Mesendoderm (in vitro differentiated cells): ENCODE results near the gene IMMP2L.

Experiments used
- DNase-seq: peaks from one replicate; pipeline ENCODE4 v3.0.0; 2013
- H2AK5ac ChIP-seq: 2 replicates; pipeline ENCODE4 v1.6.1; 2013; ENCODE audit warnings: low read length, inconsistent platforms
- H2BK120ac ChIP-seq: 2 replicates; pipeline ENCODE4 v1.6.1; 2013; ENCODE audit warnings: low read depth, mild to moderate bottlenecking, low read length, moderate library complexity, mixed read lengths
- H2BK15ac ChIP-seq: replicated peaks from 2 replicates; pipeline ENCODE4 v1.6.1; 2013; ENCODE audit warnings: low read depth, mild to moderate bottlenecking, moderate library complexity
- H2BK5ac ChIP-seq: 2 replicates; pipeline ENCODE4 v1.6.1; 2013; ENCODE audit warnings: low read length, inconsistent platforms
- H3K18ac ChIP-seq: 2 replicates; pipeline ENCODE4 v1.6.1; 2013; ENCODE audit warnings: mild to moderate bottlenecking, low read length, mixed read lengths
- H3K23ac ChIP-seq: one replicate; pipeline ENCODE4 v1.6.1; 2013; ENCODE audit warnings: low read length
- H3K27ac ChIP-seq: 2 replicates; pipeline ENCODE4 v1.5.1; 2013; ENCODE audit warnings: low read depth, mild to moderate bottlenecking, inconsistent platforms, low read length, moderate library complexity
- H3K27me3 ChIP-seq: 2 replicates; pipeline ENCODE4 v1.6.1; 2013; ENCODE audit warnings: low read length, control low read depth, mild to moderate bottlenecking, inconsistent platforms; ENCODE audit not compliant: insufficient read depth, poor library complexity
- H3K36me3 ChIP-seq: 2 replicates; pipeline ENCODE4 v1.6.1; 2013; ENCODE audit warnings: low read length, inconsistent platforms; ENCODE audit not compliant: control insufficient read depth, insufficient read depth
- H3K4ac ChIP-seq: one replicate; pipeline ENCODE4 v1.6.1; 2013; ENCODE audit warnings: low read depth, mild to moderate bottlenecking, low read length, moderate library complexity
- H3K4me1 ChIP-seq: 2 replicates; pipeline ENCODE4 v1.6.1; 2013; ENCODE audit warnings: low read depth, low read length, inconsistent platforms; ENCODE audit not compliant: control insufficient read depth
- H3K4me2 ChIP-seq: 2 replicates; pipeline ENCODE4 v1.6.1; 2013; ENCODE audit warnings: low read length
- H3K4me3 ChIP-seq: 2 replicates; pipeline ENCODE4 v1.5.1; 2013; ENCODE audit warnings: mild to moderate bottlenecking, low read length
- H3K56ac ChIP-seq: one replicate; pipeline ENCODE4 v1.6.1; 2013; ENCODE audit warnings: low read length
- H3K79me1 ChIP-seq: 2 replicates; pipeline ENCODE4 v1.6.1; 2013; ENCODE audit warnings: low read length, inconsistent platforms
- H3K79me2 ChIP-seq: 2 replicates; pipeline ENCODE4 v1.6.1; 2013; ENCODE audit warnings: mild to moderate bottlenecking, low read length; ENCODE audit not compliant: control insufficient read depth, insufficient read depth
- H3K9ac ChIP-seq: 2 replicates; pipeline ENCODE4 v1.6.1; 2013; ENCODE audit warnings: low read length, inconsistent platforms
- H4K5ac ChIP-seq: one replicate; pipeline ENCODE4 v1.6.1; 2013; ENCODE audit warnings: low read length
- H4K8ac ChIP-seq: one replicate; pipeline ENCODE4 v1.6.1; 2013; ENCODE audit warnings: low read depth, mild to moderate bottlenecking, control low read depth, low read length, moderate library complexity
- WGBS: extraction: QIAGEN DNeasy Blood & Tissue Kit; methylation state at CpG from one replicate; pipeline ENCODE4 v1.1.7; 2013; ENCODE audit warnings: low lambda C conversion rate, missing lambda C conversion rate; ENCODE audit not compliant: insufficient coverage; ENCODE audit errors: extremely low coverage; 5-methylcytosine and 5-hydroxymethylcytosine counted together

Gene IMMP2L

DNA sequence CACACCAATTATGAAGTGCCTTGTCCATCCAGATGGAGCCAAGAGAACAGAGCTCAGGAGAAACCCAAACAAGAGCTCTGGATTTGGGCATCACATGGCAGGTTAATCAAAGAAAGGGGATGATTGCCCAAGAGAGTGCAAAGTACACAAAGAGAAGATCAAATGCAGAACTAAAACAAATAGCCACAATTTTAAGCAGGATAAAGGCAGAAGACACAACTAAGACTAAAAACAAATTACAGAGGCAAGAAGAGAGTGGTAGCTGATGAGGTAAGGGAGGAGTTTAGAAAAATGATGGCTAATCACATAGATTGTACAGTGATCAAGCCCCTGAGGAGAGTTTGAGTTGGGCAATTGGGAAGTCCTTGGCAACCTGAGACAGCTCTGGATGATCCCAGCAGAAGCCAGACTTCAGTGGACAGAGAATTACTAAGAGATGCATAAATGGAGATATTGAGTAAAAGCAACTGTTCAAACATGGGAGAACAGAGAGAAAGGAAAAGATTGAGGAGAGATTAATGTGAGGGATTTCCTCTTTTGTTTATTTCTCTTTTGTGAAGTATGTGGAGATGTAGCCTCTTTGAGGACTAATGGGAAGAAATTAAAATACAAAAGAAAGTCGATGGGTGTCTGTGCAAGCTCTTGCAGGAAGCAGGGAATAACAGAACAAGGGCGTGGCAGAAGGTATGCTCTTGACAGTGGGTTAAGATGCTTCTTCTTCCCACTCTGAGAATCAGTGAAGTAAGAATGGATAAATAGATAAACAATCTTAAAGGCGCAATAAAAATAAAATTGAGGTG lies 369.5 kb downstream of the IMMP2L start:
- Histone ChIP-seq H3K4me1 (no peaks in the 10 kb centered on the region), H3K36me3 (no peaks in the 10 kb centered on the region), H2BK5ac (no peak overlapping the region), H3K9ac (no peak overlapping the region), H3K56ac (no peak overlapping the region), H3K79me2 (no peaks in the 10 kb centered on the region), H3K27ac (no peak overlapping the region), H2BK120ac (no peak overlapping the region), H3K4ac (no peak overlapping the region), H3K4me3 (no peak overlapping the region), H4K8ac (no peak overlapping the region), H2AK5ac (no peak overlapping the region), H2BK15ac (no peak overlapping the region), H3K23ac (no peak overlapping the region), H3K18ac (no peak overlapping the region), H3K4me2 (no peak overlapping the region), H4K5ac (no peak overlapping the region), H3K79me1 (no peaks in the 10 kb centered on the region), H3K27me3 (no peaks in the 10 kb centered on the region)
- no CpG with 5 or more reads among the region's 3 CpGs for WGBS
- DNase-seq, result peak; percentile 31

DNA sequence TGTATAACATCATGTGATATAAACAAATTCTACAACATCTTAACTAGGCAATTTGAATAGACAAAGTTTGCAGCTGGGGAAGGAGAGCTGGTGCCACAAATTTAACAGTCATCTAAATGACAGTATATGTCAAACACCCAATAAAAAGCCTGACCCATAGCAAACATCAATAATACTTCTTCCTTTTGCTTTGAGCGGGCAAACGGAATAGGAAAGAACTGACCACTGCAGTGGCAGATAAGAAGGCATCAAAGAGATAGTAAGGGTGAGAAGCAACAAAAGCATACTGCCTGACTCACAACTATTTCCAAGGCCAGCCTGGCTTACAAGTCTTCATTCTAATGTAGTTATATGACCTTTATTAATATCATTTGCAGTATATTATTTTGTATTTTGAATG lies 371.5 kb downstream of the IMMP2L start:
- no peak overlapping the region for H3K23ac ChIP-seq
- no peaks in the 10 kb centered on the region for H3K36me3 ChIP-seq
- no peak overlapping the region for H3K18ac ChIP-seq
- H3K56ac ChIP-seq, result no peak overlapping the region
- H4K5ac ChIP-seq, result no peak overlapping the region
- no peak overlapping the region for H2BK15ac ChIP-seq
- no peak overlapping the region for H4K8ac ChIP-seq
- H3K4me2 ChIP-seq, result no peak overlapping the region
- no peak overlapping the region for H2BK5ac ChIP-seq
- WGBS, result no CpG with 5 or more reads among the region's 2 CpGs
- H3K27ac ChIP-seq, result no peak overlapping the region
- no peak overlapping the region for H3K9ac ChIP-seq
- H3K4me3 ChIP-seq, result no peak overlapping the region
- H3K79me1 ChIP-seq, result no peaks in the 10 kb centered on the region
- no peaks in the 10 kb centered on the region for H3K27me3 ChIP-seq
- H3K79me2 ChIP-seq, result no peaks in the 10 kb centered on the region
- H2BK120ac ChIP-seq, result no peak overlapping the region
- H2AK5ac ChIP-seq, result no peak overlapping the region
- H3K4ac ChIP-seq, result no peak overlapping the region
- DNase-seq, result no peak
- no peaks in the 10 kb centered on the region for H3K4me1 ChIP-seq

- Histone ChIP-seq H3K4ac (no peak overlapping the region), H2BK15ac (no peak overlapping the region), H2BK5ac (no peak overlapping the region), H3K79me1 (no peaks in the 10 kb centered on the region), H3K56ac (no peak overlapping the region), H3K36me3 (no peaks in the 10 kb centered on the region), H3K4me1 (no peaks in the 10 kb centered on the region), H2BK120ac (no peak overlapping the region), H3K23ac (no peak overlapping the region), H3K4me3 (no peak overlapping the region), H2AK5ac (no peak overlapping the region), H3K4me2 (no peak overlapping the region), H4K5ac (no peak overlapping the region), H3K27ac (no peak overlapping the region), H4K8ac (no peak overlapping the region), H3K79me2 (no peaks in the 10 kb centered on the region), H3K27me3 (no peaks in the 10 kb centered on the region), H3K9ac (no peak overlapping the region), H3K18ac (no peak overlapping the region)
- WGBS, result no CpG with 5 or more reads among the region's 3 CpGs
- no peak for DNase-seq
Observed at GRCh38 chr7:111184987-111185386, 377.3 kb downstream of the IMMP2L start.

DNA sequence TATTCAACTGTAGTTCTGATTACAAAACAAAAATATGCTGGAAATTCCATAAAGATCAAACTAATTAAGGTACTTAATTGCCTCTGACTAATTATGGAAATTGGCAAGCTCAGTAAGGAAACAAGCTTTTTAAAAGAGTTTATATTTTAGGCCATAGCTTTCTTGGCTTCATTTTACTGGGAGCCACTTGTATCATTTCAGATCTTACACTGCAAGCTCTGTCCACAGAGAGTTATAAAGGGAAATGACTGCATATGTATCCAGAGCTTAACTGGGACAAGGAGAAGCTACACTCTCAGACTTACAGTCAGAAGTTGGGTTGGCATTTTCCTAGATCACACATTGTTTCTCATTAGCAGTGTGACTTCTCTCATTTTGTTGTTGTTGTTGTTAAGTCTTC lies 379.0 kb downstream of the IMMP2L start:
- no peak overlapping the region for H2BK120ac ChIP-seq
- H3K4me3 ChIP-seq, result no peak overlapping the region
- no peak overlapping the region for H3K4ac ChIP-seq
- no peak overlapping the region for H3K9ac ChIP-seq
- H3K36me3 ChIP-seq, result no peaks in the 10 kb centered on the region
- no peak overlapping the region for H3K27ac ChIP-seq
- H4K5ac ChIP-seq, result no peak overlapping the region
- no peak overlapping the region for H3K23ac ChIP-seq
- no peak overlapping the region for H3K18ac ChIP-seq
- H3K79me2 ChIP-seq, result no peaks in the 10 kb centered on the region
- H3K56ac ChIP-seq, result no peak overlapping the region
- no peaks in the 10 kb centered on the region for H3K4me1 ChIP-seq
- H2BK5ac ChIP-seq, result no peak overlapping the region
- H2BK15ac ChIP-seq, result no peak overlapping the region
- H3K4me2 ChIP-seq, result no peak overlapping the region
- no peak for DNase-seq
- no peak overlapping the region for H4K8ac ChIP-seq
- H3K79me1 ChIP-seq, result no peaks in the 10 kb centered on the region
- H3K27me3 ChIP-seq, result no peaks in the 10 kb centered on the region
- H2AK5ac ChIP-seq, result no peak overlapping the region

DNA sequence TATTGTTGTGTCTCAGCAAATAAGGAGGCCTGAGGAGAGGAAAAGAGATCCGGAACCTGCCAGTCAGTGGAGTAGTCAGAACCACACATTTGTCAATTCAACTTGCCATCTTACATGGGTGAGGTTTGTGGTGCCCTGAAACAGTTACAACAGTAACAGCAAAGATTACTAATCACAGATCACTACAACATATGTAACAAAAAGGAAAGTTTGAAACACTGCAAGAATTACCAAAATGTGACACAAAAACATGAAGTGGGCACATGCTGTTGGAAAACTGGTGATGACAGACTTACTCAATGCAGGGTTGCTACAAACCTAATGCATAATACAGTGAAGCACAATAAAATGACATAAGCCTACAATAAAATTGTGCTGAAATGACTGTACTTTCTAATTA lies 382.0 kb downstream of the IMMP2L start:
- DNase-seq, result no peak
- Histone ChIP-seq H3K79me2 (no peaks in the 10 kb centered on the region), H3K36me3 (no peaks in the 10 kb centered on the region), H3K27me3 (no peaks in the 10 kb centered on the region), H3K4ac (no peak overlapping the region), H3K9ac (no peak overlapping the region), H2BK5ac (no peak overlapping the region), H3K4me1 (no peaks in the 10 kb centered on the region), H3K4me3 (no peak overlapping the region), H3K56ac (no peak overlapping the region), H3K79me1 (no peaks in the 10 kb centered on the region), H2AK5ac (no peak overlapping the region), H3K4me2 (no peak overlapping the region), H4K5ac (no peak overlapping the region), H3K18ac (no peak overlapping the region), H2BK15ac (no peak overlapping the region), H3K27ac (no peak overlapping the region), H2BK120ac (no peak overlapping the region), H3K23ac (no peak overlapping the region), H4K8ac (no peak overlapping the region)
- WGBS, result no CpG with 5 or more reads among the region's 1 CpG

GRCh38 chr7:111175908-111176441 lies 386.3 kb downstream of the IMMP2L start:
- DNase-seq, result no peak
- H4K8ac ChIP-seq, result no peak overlapping the region
- no peaks in the 10 kb centered on the region for H3K79me1 ChIP-seq
- no peaks in the 10 kb centered on the region for H3K79me2 ChIP-seq
- H3K56ac ChIP-seq, result no peak overlapping the region
- H3K4ac ChIP-seq, result no peak overlapping the region
- no peak overlapping the region for H3K4me3 ChIP-seq
- no peak overlapping the region for H2BK5ac ChIP-seq
- H4K5ac ChIP-seq, result no peak overlapping the region
- H3K18ac ChIP-seq, result no peak overlapping the region
- no peak overlapping the region for H3K9ac ChIP-seq
- no peaks in the 10 kb centered on the region for H3K27me3 ChIP-seq
- no peaks in the 10 kb centered on the region for H3K4me1 ChIP-seq
- no peak overlapping the region for H2BK15ac ChIP-seq
- no peak overlapping the region for H3K23ac ChIP-seq
- no peak overlapping the region for H3K27ac ChIP-seq
- no CpG with 5 or more reads among the region's 2 CpGs for WGBS
- H2BK120ac ChIP-seq, result no peak overlapping the region
- no peak overlapping the region for H2AK5ac ChIP-seq
- H3K36me3 ChIP-seq, result no peaks in the 10 kb centered on the region
- H3K4me2 ChIP-seq, result no peak overlapping the region
